Measurements from ENCODE around the gene SARNP. TPM values are rescaled to one million over a fixed set of nuclear protein-coding genes. Genes with fewer than 3 reads are reported as not detected.

SARNP gene
- total RNA-seq, 1 experiment from 2014 or later: 132 TPM

- no peaks in the 10 kb centered on the region for H3K9me3 ChIP-seq (replicated peaks)
- H3K27ac ChIP-seq: no peak overlapping the region
- DNase-seq: no peak
- no peak overlapping the region for H3K4me3 ChIP-seq
- H3K36me3 ChIP-seq: peaks cover 12% of the 10 kb centered on the region; the same call in 1 of the 2 replicates
- no peaks in the 10 kb centered on the region for H3K27me3 ChIP-seq
- H3K4me1 ChIP-seq: peaks cover 7% of the 10 kb centered on the region
Measured at GRCh38 chr12:55746174-55746912, 71.2 kb downstream of the SARNP start.

GRCh38 chr12:55745361-55746173 lies 72.0 kb downstream of the SARNP start:
- H3K4me3 ChIP-seq: peak overlapping the region; percentile 33
- H3K9me3 ChIP-seq (replicated peaks): no peaks in the 10 kb centered on the region
- H3K4me1 ChIP-seq: peaks cover 7% of the 10 kb centered on the region
- H3K27me3 ChIP-seq: no peaks in the 10 kb centered on the region
- no peak overlapping the region for H3K27ac ChIP-seq
- DNase-seq: peak; percentile 32 to 74
- H3K36me3 ChIP-seq: 0 out of 2 replicates have a peak, but pooled peaks cover 7% of the 10 kb centered on the region

GRCh38 chr12:55744340-55745030 lies 73.0 kb downstream of the SARNP start:
- Histone ChIP-seq H3K27ac (no peak overlapping the region), H3K27me3 (no peaks in the 10 kb centered on the region), H3K9me3 (replicated peaks) (no peaks in the 10 kb centered on the region), H3K36me3 (0 out of 2 replicates have a peak, but pooled peaks cover 7% of the 10 kb centered on the region), H3K4me1 (peaks cover 7% of the 10 kb centered on the region), H3K4me3 (peak overlapping the region; percentile 68)
- DNase-seq: peak in 1 of 2 experiments; percentile 29

- Histone ChIP-seq H3K4me3 (peak overlapping the region; percentile 68), H3K36me3 (0 out of 2 replicates have a peak, but pooled peaks cover 3% of the 10 kb centered on the region), H3K9me3 (replicated peaks) (no peaks in the 10 kb centered on the region), H3K27ac (no peak overlapping the region; the same call in 1 of the 2 replicates), H3K27me3 (no peaks in the 10 kb centered on the region), H3K4me1 (peaks cover 7% of the 10 kb centered on the region)
- peak; percentile 57 to 65 for DNase-seq
Measured at GRCh38 chr12:55743406-55744339, 73.9 kb downstream of the SARNP start.

GRCh38 chr12:55742719-55743405 lies 74.7 kb downstream of the SARNP start, which contains the start of gene GDF11:
Gene GDF11 (plus strand): TSS chr12:55743122. CDS start chr12:55743317, 195 bp downstream.
- H3K36me3 ChIP-seq: 0 out of 2 replicates have a peak, but pooled peaks cover 3% of the 10 kb centered on the region
- peak; percentile 79 to 83 for DNase-seq
- H3K4me1 ChIP-seq: peaks cover 8% of the 10 kb centered on the region
- no peaks in the 10 kb centered on the region for H3K27me3 ChIP-seq
- H3K4me3 ChIP-seq: peak within 1 kb of the TSS; percentile 68
- H3K9me3 ChIP-seq (replicated peaks): no peaks in the 10 kb centered on the region
- no peak within 1 kb of the TSS; the same call in 1 of the 2 replicates for H3K27ac ChIP-seq

GRCh38 chr12:55741931-55742680 lies 75.4 kb downstream of the SARNP start:
- Histone ChIP-seq H3K27ac (no peak overlapping the region), H3K4me1 (peaks cover 15% of the 10 kb centered on the region), H3K36me3 (no peaks in the 10 kb centered on the region), H3K27me3 (no peaks in the 10 kb centered on the region), H3K4me3 (peak overlapping the region; percentile 46), H3K9me3 (replicated peaks) (no peaks in the 10 kb centered on the region)
- no peak for DNase-seq

- Histone ChIP-seq H3K9me3 (replicated peaks) (no peaks in the 10 kb centered on the region), H3K4me3 (peak overlapping the region; percentile 57), H3K27me3 (no peaks in the 10 kb centered on the region), H3K4me1 (peaks cover 10% of the 10 kb centered on the region; the same call in 1 of the 2 replicates), H3K36me3 (no peaks in the 10 kb centered on the region), H3K27ac (no peak overlapping the region)
- no peak for DNase-seq
Measured at GRCh38 chr12:55739025-55739378, 78.5 kb downstream of the SARNP start.

- H3K4me1 ChIP-seq: peaks cover 10% of the 10 kb centered on the region; the same call in 1 of the 2 replicates
- H3K27me3 ChIP-seq: no peaks in the 10 kb centered on the region
- H3K27ac ChIP-seq: peak overlapping the region; percentile 54
- no peaks in the 10 kb centered on the region for H3K36me3 ChIP-seq
- H3K9me3 ChIP-seq (replicated peaks): no peaks in the 10 kb centered on the region
- peak overlapping the region; percentile 57 for H3K4me3 ChIP-seq
- peak; percentile 88 to 93 for DNase-seq
Measured at GRCh38 chr12:55738123-55739024, 79.2 kb downstream of the SARNP start.

- Histone ChIP-seq H3K36me3 (no peaks in the 10 kb centered on the region), H3K9me3 (replicated peaks) (no peaks in the 10 kb centered on the region), H3K4me1 (peaks cover 10% of the 10 kb centered on the region; the same call in 1 of the 2 replicates), H3K4me3 (peak overlapping the region; percentile 57), H3K27me3 (no peaks in the 10 kb centered on the region), H3K27ac (peak overlapping the region; percentile 54)
- peak in 1 of 2 experiments; percentile 33 for DNase-seq
Measured at GRCh38 chr12:55737581-55738122, 79.9 kb downstream of the SARNP start.

GRCh38 chr12:55736780-55737580 lies 80.5 kb downstream of the SARNP start:
- Histone ChIP-seq H3K4me3 (peak overlapping the region; percentile 57), H3K9me3 (replicated peaks) (no peaks in the 10 kb centered on the region), H3K4me1 (peaks cover 10% of the 10 kb centered on the region; the same call in 1 of the 2 replicates), H3K27ac (0 out of 2 replicates have a peak overlapping the region, but pooled peaks have one; percentile 54), H3K36me3 (no peaks in the 10 kb centered on the region), H3K27me3 (no peaks in the 10 kb centered on the region)
- DNase-seq: peak; percentile 65 to 81

GRCh38 chr12:55736076-55736475 lies 81.4 kb downstream of the SARNP start:
- no peak for DNase-seq
- peaks cover 10% of the 10 kb centered on the region; the same call in 1 of the 2 replicates for H3K4me1 ChIP-seq

More at GRCh38 chr12:55736076-55736475, 81.4 kb downstream of the SARNP start:
- Histone ChIP-seq H3K36me3 (no peaks in the 10 kb centered on the region), H3K9me3 (replicated peaks) (no peaks in the 10 kb centered on the region), H3K4me3 (no peak overlapping the region), H3K27me3 (no peaks in the 10 kb centered on the region), H3K27ac (no peak overlapping the region)

Measured in SJCRH30 (cell line).